IPS-NIHi7 (cell line): ENCODE measurements around the gene MBOAT7.
A peak's percentile ranks its signal among the peaks of the same experiment; 100 is the strongest.

Source experiments
- DNase-seq: peaks from one replicate; pipeline ENCODE4 v3.0.0; 2012; ENCODE audit warnings: mixed read lengths; ENCODE audit errors: extremely low spot score

Gene MBOAT7

DNA sequence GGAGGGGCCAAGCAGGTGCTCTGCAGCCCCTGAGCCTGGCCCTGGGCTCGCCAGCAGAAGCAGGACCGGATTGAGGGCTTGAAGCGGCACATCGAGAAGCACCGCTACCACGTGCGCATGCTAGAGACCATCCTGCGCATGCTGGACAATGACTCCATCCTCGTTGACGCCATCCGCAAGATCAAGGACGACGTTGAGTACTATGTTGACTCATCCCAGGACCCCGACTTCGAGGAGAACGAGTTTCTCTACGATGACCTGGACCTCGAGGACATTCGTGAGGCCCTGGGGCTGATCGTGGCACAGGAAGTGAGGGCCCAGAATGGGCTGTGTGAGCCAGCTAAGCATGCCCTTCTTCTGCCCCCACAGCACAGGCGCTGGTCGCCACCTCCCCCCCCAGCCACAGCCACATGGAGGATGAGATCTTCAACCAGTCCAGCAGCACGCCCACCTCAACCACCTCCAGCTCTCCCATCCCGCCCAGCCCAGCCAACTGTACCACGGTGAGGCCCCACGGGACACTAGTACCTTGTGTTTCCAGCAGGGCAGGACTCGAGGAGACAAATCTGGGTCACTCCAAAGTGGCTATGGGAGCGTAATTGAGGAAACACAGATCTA, 43.7 kb downstream of the MBOAT7 start:
- no peak for DNase-seq

DNA sequence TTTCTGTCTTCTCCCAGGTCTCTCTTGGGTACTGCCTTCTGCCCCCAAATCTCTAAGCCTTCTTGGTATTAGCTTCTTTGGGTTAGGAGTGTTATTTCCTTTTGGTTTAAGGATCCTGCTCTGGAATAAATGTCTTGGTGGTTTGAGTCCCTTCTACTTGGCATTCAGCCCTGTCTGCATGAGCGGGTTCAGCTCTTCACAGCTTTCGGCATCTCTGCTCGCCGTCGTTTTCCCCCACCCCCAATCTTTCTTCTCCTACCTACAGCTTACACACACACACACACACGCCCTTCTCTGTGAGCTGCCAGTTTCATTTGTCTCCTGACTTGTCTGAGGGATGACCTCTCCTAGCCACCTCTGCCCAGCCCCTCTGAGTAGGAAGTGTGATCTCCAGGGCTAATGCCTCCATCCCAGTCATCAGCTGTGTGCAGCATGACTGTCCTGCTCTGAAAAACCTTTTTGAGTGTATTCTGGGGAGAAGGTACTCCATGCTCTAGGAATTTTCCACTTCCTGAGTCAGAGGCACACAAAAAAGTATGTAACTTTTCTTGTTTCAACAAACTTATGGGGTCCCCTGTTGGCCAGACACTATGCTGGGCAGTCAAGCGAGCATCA, 47.1 kb downstream of the MBOAT7 start:
- no peak for DNase-seq

DNA sequence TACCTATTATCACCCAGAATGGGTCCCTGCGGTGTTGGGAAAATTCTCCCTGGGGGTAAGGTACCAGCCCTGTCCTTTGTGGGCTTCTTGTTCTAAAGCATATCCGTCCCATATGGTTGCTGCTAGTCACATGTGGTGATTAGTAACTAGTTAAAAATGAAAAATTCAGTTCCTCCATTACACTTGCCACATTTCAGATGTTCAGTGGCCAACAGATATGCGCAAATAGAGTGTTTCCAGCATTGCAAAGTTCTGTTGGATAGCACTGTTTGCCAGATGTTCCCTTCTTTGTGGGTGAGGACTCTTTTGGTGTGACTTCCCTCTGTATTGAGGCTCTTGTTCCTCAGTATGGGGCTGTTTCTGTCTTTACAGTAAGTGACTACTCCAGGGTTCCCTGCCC, 48.0 kb downstream of the MBOAT7 start:
- DNase-seq, result no peak

DNA sequence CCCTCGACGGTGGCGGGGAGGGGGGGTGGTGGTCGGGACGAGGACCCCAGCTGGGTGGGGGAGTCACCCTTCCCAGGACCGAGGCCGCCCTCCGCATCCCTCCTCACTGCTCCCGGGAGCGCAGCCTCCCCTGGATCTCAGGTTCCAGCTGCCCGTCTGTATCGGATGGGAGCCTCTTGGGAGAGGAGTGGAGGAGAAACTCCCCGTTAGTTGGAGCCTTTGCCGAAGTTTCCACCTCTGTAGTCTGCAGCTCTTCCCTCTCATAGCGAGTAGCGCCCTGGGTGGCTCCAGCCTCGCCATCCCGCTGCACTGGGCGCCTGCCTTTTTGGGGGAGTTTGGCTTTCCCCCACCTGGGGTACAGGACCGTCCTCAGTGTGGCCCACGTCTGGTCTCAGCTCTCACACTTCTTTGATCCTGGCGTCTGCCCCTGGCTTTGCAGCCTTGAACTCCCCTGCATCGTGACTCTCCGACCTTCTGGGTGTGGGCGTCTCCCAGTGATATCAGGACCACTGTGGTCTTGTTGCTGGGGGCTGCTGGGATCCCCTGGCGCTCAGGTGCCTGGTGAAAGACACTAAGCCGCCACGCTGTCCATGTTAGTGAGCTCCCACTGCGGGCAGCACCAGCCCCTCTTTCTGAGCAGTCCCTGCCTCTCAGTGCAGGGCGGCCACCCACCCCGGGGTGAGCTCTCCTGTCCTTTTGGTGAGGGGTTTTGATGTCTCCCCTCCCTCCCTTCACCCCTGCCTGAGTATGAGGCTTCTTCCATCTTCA, 50.7 kb downstream of the MBOAT7 start:
- DNase-seq, result no peak

DNA sequence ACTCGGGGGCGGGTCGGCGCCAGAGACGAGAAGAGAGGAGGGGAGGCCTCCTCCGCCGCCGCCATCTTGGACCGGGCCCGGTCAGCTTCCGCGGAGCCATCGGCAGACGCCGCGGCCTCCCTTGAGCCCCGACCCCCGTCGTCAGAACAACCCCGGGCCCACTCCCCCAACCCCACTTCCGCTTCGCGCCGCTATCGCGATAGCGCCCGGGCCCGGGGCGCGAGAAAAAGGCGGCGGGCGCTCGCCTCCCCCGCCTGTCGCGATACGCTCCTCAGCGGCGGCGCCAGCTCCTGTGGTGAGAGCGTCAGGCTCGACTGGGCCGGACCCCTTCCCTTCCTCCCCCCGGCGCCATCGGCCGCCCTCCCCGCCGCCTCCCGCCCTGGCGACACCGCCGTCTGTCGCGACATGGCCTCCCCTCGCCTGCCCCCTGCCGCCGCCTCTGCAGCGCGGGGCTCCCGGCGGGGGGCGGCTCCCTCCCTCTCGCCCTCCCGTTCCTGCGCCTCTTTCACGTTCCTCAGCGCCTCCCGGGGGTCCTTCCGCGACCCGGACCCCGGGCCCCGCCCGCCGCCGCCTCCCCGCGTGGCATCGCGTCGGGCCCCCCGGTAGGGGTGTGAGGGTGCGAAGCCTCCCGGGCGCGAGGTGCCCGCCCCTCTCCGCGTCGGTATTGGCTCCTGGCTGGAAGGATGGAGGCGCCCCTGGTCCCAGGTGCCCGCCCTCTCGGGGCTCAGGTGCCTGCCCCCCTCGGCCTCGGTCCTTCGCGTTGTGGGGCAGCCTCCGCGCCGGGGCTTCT, 51.5 kb downstream of the MBOAT7 start, which contains the start of gene CNOT3:
CNOT3 (plus strand) TSS at position 64 of the 790 bp plus-strand sequence. CDS start 5,217 bp downstream, outside the sequence.
- peak; percentile 46 for DNase-seq

DNA sequence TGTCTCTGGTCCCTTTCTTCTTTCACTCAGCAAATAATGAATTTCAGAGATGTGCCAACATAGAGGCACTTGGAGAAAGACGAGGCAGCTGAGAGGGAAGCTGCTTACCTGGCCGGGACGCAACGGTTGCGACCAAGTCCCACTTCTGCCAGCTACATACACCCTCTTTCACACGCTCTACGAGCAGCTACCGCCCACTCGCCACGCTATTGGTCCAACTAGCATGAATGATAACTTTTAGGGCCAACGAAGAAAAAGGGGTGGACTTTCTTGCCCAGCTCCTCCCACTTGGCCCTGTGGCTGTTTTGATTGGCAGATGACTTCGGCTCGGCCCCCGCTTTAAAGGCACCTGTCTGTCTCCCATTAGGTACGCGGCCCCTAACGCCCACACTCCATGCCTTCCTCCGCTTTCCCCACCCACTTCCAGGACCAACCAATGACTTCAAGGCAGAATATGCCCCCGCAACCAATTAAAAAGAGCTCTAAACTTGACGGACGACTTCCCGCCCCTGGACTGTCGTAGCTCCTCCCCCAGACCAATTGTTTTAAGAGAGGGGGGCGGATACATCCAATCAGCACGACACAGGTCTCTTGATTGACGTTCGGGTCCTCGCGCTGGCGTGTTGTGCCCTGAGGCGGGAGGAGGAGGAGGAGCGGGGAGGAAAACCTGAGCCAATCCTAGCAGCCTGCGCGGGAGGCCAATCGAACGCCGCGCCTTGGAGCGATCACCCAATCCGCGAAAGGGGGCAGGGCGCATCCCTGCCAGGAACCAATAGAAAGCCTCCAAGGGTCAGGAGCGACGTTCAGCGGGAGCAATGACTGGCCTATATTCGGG, 52.3 kb downstream of the MBOAT7 start:
- peak; percentile 98 for DNase-seq

DNA sequence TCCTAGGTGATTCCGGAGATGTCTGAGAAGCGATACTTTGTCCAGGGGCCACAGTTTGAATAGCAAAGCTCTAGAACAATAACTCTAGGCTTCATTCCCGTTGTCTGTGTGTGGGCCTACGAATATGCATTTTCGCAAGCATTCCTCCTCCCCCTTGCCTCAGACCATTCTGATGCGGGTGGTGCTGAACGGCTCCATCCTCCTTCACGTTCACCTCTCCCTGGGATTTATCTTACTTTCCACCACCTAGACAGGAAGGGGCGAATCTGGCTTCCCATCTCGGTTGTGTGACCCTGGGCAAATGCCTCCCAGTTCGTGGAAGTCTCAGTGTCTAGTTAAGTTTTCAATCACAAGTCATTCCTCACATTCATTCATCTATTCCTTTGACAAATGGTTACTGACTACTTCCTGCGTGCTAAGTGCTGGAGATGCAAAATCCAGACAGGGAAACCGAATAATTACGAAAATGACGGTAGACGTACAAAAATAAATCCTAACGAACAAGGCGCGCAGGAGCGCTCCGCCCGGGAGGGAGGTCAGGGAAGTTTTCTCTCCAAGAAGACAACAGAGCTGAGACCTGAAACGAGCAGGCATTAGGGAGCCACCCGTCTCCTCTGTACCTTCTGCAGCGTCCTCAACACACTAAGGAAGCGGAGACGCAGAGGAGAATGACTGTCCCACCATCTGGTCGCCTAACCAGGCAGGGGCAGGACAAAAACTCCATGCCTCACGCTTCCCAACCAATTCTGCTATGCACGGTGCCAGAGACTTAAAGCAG, 53.1 kb downstream of the MBOAT7 start:
- peak; percentile 32 for DNase-seq

DNA sequence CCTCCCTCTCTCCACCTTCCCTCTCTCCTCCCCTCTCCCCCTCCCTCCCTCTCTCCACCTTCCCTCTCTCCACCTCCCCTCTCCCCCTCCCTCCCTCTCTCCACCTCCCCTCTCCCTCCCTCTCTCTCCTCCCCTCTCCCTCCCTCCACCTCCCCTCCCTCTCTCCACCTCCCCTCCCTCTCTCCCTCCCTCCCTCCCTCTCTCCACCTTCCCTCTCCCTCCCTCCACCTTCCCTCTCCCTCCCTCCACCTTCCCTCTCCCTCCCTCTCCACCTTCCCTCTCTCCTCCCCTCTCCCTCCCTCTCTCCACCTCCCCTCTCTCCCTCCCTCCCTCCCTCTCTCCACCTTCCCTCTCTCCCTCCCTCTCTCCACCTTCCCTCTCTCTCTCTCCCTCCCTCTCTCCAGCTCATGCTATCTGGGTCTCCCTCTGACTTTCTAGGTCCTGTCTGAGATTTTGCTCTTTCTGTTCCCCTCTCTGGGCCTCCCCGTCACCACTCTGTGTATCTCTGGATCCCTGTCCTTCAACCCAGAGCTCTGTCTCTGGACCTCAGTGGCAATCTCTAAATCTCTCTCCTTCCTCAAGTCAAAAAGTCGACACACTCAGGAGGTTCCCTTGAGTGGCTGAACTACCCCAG, 55.3 kb downstream of the MBOAT7 start:
- DNase-seq, result no peak

DNA sequence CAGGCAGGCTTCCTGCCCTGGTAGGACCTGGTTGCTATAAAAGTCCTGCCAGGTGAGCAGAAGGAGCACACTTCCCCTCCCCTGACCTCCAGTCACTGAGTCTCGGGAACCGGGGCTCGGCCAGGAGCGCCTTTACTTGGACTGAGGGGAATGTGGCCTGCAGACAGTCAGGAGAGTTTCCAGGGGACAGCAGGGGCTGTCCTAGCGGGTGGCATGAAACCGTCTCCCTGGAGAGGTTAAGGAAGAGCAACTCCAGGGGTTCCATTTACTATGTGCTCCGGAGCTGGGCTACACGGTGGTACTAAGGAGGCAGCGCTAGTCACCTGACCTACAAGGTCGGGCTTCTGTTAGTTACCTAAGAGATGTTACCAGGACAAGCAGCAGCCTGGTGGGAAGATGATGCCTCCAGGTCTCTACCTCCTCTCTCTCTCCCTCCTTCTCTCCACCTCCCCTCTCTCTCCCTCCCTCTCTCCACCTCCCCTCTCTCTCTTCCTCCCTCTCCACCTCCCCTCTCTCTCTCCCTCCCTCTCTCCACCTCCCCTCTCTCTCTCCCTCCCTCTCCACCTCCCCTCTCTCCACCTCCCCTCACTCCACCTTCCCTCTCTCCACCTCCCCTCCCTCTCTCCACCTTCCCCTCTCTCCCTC, 55.9 kb downstream of the MBOAT7 start:
- no peak for DNase-seq

DNA sequence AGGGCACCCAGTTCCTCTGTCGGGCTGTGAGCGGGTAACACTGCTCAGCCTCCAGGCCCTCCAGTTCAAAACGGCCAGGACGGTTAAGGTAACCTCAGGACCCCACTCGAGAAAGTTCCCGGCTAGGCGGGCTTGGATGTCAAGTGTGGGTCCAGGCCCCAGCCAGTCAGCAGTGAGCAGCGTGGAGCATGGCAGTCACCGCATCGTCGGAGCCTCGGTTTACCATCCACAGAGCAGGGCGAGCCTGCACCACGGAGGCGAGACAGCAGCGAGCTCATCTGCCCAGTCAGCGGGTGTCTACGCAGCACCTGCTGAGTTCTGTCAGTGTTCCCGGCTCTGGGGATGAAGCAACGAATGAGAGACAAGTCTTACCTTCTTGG, 59.8 kb downstream of the MBOAT7 start:
- no peak for DNase-seq

DNA sequence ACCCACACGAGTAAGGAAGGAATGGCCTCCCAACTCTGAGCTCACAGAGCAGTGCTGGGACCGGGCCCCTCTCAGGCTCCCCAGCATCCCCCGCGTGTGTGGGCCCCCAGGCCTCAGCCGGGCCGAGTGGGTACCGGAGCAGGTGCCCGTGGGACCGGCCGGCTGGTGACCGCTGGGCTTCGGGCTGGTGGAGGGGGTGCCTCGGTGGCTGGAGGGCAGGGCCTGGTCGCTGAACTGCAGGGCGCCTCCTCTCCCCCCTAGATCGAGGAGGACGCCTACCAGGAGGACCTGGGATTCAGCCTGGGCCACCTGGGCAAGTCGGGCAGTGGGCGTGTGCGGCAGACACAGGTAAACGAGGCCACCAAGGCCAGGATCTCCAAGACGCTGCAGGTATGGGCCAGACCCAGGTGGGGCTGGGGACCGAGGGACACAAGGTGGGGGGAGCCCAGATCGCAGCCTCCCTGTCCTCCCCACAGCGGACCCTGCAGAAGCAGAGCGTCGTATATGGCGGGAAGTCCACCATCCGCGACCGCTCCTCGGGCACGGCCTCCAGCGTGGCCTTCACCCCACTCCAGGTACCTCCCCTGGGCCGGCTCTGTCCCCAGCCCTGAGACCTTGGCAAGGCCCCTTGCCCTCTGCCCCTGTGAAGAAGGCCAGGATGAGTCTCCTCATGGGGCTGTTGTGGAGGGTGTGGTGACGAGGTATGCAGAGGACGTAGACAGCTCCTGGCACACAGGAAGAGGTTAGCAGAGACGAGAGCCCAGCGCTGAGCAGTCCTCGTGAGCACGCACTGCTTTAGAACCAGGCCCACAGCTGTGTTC, 60.4 kb downstream of the MBOAT7 start:
- no peak for DNase-seq

DNA sequence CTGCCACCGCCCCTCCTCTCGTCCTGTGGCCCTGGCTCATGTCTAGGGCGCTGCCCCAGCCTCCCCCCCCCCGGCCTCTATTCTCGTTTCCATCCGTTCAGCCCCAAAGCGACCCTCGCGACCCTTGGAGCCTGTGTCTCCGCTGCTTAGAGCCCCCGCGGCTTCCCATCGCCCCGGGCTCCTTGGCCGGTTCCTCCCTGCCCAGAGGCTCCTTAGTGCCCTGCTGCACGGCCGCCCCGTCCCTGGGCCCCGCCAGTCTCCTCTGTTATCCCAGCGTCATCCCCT, 61.0 kb downstream of the MBOAT7 start:
- no peak for DNase-seq

DNA sequence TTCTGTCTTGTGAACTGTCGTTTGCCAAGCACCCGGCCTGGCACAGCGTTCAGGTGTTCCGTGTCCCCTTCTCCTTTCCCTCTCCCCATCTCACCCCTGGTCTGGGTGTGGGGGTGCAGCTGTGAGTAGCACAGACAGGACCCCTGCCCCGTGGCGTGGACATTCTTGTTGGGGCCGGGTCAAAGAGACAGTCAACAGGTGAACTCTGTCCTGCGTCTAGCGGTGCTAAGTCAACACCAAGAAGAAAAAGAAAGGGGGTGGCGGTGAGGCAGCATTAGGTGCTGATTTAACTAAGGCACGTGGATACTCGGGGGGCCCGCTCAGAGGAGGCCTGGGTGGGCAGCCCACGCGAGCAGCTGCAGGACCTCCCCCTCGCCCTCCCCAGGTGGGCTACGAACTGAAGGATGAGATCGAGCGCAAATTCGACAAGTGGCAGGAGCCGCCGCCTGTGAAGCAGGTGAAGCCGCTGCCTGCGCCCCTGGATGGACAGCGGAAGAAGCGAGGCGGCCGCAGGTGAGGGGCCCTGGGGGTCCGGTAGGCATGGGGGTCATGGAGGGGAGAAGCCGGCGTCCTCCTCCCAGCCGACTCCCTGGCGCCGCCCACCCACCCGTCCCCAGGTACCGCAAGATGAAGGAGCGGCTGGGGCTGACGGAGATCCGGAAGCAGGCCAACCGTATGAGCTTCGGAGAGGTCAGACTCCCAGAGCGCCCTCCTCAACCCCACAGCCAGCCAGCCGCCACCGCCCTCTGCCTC, 61.5 kb downstream of the MBOAT7 start:
- no peak for DNase-seq

DNA sequence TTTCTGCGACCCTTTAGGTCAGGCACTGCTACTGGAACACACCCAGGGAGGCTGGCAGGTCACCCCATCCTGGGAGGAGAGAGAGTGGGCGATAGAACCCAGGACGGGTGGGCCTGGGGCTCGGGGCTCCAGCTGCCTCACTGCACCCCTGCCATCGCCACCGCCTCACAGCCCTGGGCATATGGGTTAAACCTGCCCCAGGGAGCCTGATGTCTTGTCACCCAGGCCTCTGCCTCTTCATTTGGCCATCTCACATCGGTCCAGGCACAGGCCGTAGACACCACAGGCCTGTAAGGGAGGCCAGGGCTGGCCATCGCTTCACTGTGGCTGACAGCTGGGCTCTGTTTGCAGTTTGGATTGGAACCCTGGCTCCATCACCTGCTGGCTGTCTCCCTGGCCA, 63.7 kb downstream of the MBOAT7 start:
- DNase-seq, result no peak

DNA sequence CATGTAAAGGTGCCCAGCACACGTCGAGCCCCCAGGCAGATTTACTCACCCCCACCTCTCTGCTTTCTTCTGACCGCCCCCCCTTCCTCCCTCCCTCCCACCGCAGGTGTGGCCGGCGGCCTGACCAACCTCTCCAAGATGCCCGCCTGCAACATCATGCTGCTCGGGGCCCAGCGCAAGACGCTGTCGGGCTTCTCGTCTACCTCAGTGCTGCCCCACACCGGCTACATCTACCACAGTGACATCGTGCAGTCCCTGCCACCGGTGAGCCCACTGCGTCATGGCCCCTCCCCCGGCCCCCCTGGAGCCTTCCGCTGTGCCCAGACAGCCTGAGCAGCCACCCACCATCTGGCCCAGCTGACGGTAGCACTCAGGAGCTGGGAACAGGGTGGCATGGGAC, 65.0 kb downstream of the MBOAT7 start:
- DNase-seq, result no peak

DNA sequence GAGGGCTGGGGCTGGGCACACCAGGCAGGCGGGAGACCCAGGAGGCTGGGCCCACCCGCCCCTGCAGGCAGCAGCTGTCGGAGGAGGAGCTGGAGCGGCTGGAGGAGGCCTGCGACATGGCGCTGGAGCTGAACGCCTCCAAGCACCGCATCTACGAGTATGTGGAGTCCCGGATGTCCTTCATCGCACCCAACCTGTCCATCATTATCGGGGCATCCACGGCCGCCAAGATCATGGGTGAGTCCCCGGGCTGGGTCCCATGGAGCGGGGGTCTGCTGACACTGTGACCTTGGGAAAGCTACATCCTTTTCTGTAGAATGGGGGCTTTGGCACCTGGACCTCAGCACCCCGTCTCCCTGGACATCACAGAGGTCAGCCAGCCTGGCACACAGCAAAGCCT, 65.7 kb downstream of the MBOAT7 start:
- DNase-seq, result no peak
